Left lung (tissue), 14 donors: ENCODE results near the gene EIF4B. TPM values are rescaled to one million over a fixed set of nuclear protein-coding genes. Genes with fewer than 3 reads are reported as not detected.

ENCODE experiments used
- ATAC-seq: fragments of 200-7000 bp; cut with Tn5 transposase; one replicate; pipeline ENCODE4 v1.9.1; 2020; ENCODE audit warnings: moderate library complexity
- DNase-seq, 4 donors: peaks; one replicate each; pipeline ENCODE4 v3.0.0-alpha.2; 2013 to 2020
- H3K27ac ChIP-seq, 2 donors: fragments of 200-600 bp; sonication (generic) in 1 of 2; one replicate each; pipeline versions ENCODE4 v1.5.0 to v1.8.0; 2020 to 2021
- H3K27me3 ChIP-seq, 2 donors: fragments of 200-600 bp; sonication (generic) in 1 of 2; one replicate each; pipeline versions ENCODE4 v1.5.0 to v1.8.0; 2020 to 2021
- H3K36me3 ChIP-seq, 2 donors: fragments of 200-600 bp; sonication (generic) in 1 of 2; one replicate each; pipeline versions ENCODE4 v1.5.0 to v1.8.0; 2020 to 2021
- H3K4me1 ChIP-seq, 2 donors: fragments of 200-600 bp; one replicate each; pipeline ENCODE4 v1.8.0; 2021
- H3K4me3 ChIP-seq, 2 donors: fragments of 200-600 bp; sonication (generic) in 1 of 2; one replicate each; pipeline versions ENCODE4 v1.5.0 to v1.8.0; 2020 to 2021; ENCODE audit warnings: mild to moderate bottlenecking in 1 of 2
- H3K9me3 ChIP-seq, 2 donors: fragments of 200-600 bp; sonication (generic) in 1 of 2; one replicate each; pipeline versions ENCODE4 v1.5.0 to v1.8.0; 2020 to 2021
- intact Hi-C, 2 donors: fragments of 100-400 bp; cut with DNase I; formaldehyde crosslinking; loops; one replicate each; pipeline versions ENCODE4 v1.11.2 to v1.14.2; 2022
- long read RNA-seq, 12 donors: library from polyadenylated mRNA in 2 of 12; unstranded in 2 of 12; transcript quantifications; one replicate each; pipeline ENCODE4 v2.0.0 and lab custom pipeline, GENCODE V29; 2019 to 2026
- polyA plus RNA-seq, 6 donors: library from polyadenylated mRNA; unstranded; fragments of 120-200 nt; gene quantifications; one replicate each; pipeline ENCODE4 v1.2.1, GENCODE V29; 2013; ENCODE audit not compliant: insufficient read length in 6 of 6
- total RNA-seq, 2 donors: library from RNA; stranded (reverse); fragmentation: NEBNext Ultra II Directional; extraction: Animal tissue kit (Norgen Biotek cat#: 25700); gene quantifications; one replicate each; pipeline ENCODE4 v1.2.1, GENCODE V29; 2021
- TF ChIP-seq, protein P1 (sequence below), 2 donors: fragments of 200-600 bp; sonication (generic) in 1 of 2; IDR thresholded peaks; one replicate each; pipeline versions ENCODE4 v1.5.0 to v1.8.0; 2021; ENCODE audit warnings: antibody characterized with exemption in 2 of 2
- donor health status: DM: no; HTN: yes; CAD: no.
- donor health status: DM: no; HTN: no; CAD: no.

The EIF4B gene, protein sequence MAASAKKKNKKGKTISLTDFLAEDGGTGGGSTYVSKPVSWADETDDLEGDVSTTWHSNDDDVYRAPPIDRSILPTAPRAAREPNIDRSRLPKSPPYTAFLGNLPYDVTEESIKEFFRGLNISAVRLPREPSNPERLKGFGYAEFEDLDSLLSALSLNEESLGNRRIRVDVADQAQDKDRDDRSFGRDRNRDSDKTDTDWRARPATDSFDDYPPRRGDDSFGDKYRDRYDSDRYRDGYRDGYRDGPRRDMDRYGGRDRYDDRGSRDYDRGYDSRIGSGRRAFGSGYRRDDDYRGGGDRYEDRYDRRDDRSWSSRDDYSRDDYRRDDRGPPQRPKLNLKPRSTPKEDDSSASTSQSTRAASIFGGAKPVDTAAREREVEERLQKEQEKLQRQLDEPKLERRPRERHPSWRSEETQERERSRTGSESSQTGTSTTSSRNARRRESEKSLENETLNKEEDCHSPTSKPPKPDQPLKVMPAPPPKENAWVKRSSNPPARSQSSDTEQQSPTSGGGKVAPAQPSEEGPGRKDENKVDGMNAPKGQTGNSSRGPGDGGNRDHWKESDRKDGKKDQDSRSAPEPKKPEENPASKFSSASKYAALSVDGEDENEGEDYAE
- total RNA-seq (100 to 1,000 TPM; 326 to 378 TPM), polyA plus RNA-seq (100 to 1,000 TPM; 447 to 581 (median 554) TPM)
- long read RNA-seq, donor 1, full-length matches to known transcripts = 67 of 438 reads
- long read RNA-seq, donor 1, partial matches to known transcripts = 371 of 438 reads
- long read RNA-seq, donor 1, other reads (novel, unspliced or antisense) = 0 of 438 reads
- long read RNA-seq, donor 2, full-length matches to known transcripts = 102 of 253 reads
- long read RNA-seq, donor 2, partial matches to known transcripts = 151 of 253 reads
- long read RNA-seq, donor 2, other reads (novel, unspliced or antisense) = 0 of 253 reads
- long read RNA-seq, donor 3, full-length matches to known transcripts = 69 of 150 reads
- long read RNA-seq, donor 3, partial matches to known transcripts = 81 of 150 reads
- long read RNA-seq, donor 3, other reads (novel, unspliced or antisense) = 0 of 150 reads
- long read RNA-seq, donor 4, full-length matches to known transcripts = 42 of 83 reads
- long read RNA-seq, donor 4, partial matches to known transcripts = 30 of 83 reads
- long read RNA-seq, donor 4, other reads (novel, unspliced or antisense) = 11 of 83 reads
- long read RNA-seq, donor 5, full-length matches to known transcripts = 65 of 149 reads
- long read RNA-seq, donor 5, partial matches to known transcripts = 84 of 149 reads
- long read RNA-seq, donor 5, other reads (novel, unspliced or antisense) = 0 of 149 reads
- long read RNA-seq, donor 6, full-length matches to known transcripts = 73 of 138 reads
- long read RNA-seq, donor 6, partial matches to known transcripts = 60 of 138 reads
- long read RNA-seq, donor 6, other reads (novel, unspliced or antisense) = 5 of 138 reads
- long read RNA-seq, donor 7, full-length matches to known transcripts = 25 of 32 reads
- long read RNA-seq, donor 7, partial matches to known transcripts = 7 of 32 reads
- long read RNA-seq, donor 7, other reads (novel, unspliced or antisense) = 0 of 32 reads
- long read RNA-seq, donor 8, full-length matches to known transcripts = 42 of 58 reads
- long read RNA-seq, donor 8, partial matches to known transcripts = 16 of 58 reads
- long read RNA-seq, donor 8, other reads (novel, unspliced or antisense) = 0 of 58 reads
- long read RNA-seq, donor 9 = 0 reads
- long read RNA-seq, donor 10, full-length matches to known transcripts = 19 of 32 reads
- long read RNA-seq, donor 10, partial matches to known transcripts = 13 of 32 reads
- long read RNA-seq, donor 10, other reads (novel, unspliced or antisense) = 0 of 32 reads
- long read RNA-seq, donor 11, full-length matches to known transcripts = 33 of 64 reads
- long read RNA-seq, donor 11, partial matches to known transcripts = 31 of 64 reads
- long read RNA-seq, donor 11, other reads (novel, unspliced or antisense) = 0 of 64 reads
- long read RNA-seq, donor 12, full-length matches to known transcripts = 56 of 99 reads
- long read RNA-seq, donor 12, partial matches to known transcripts = 43 of 99 reads
- long read RNA-seq, donor 12, other reads (novel, unspliced or antisense) = 0 of 99 reads

DNA sequence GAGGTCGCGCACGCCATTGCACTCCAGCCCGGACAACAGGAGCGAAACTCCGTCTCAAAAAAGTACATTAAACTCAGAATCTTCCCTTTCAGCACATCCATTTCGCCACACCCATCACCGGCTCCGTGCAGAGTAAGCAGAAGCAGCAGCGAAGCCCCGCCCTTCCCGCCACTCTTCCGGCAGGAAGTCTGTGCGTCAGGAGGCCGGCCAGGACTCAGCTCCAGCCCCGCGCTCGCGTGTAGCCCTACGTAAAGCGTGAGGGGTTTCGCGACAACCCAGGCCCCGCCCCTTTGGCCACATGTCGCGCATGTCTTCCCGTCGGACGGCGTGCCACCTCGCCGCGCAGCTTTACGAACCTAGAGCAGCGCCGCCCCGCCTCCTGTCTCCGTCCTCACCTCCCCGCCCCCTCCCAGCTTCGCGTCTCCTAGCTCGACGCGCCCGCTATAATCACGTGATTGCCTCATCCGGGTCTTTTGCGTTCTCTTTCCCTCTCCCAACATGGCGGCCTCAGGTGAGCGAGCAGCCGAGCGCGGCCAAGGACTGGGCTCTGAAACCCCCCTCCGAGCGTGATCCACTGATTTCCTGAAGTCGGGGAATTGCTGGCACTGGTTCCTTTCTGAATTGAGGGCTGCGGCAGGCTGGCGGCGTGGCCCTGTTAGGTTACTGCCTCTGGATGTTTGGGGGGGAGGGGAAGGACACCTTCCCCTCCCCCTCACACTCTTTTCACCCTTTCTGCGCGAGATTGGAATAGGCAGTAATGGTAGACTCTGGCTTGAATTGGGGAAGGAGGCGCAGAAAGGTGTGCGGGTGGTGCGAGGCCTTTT is at the start of gene EIF4B:
Gene EIF4B, plus strand, starts transcription at position 471 of the 824 bp plus-strand sequence. Its CDS starts 28 bp downstream, at position 499.
- intact Hi-C loops = no loop called here
- peaks cover 0 to 25% of the 10 kb centered on the region in 2 donors for H3K36me3 ChIP-seq
- peak; percentile 100 for DNase-seq
- TF ChIP-seq, protein P1, sequence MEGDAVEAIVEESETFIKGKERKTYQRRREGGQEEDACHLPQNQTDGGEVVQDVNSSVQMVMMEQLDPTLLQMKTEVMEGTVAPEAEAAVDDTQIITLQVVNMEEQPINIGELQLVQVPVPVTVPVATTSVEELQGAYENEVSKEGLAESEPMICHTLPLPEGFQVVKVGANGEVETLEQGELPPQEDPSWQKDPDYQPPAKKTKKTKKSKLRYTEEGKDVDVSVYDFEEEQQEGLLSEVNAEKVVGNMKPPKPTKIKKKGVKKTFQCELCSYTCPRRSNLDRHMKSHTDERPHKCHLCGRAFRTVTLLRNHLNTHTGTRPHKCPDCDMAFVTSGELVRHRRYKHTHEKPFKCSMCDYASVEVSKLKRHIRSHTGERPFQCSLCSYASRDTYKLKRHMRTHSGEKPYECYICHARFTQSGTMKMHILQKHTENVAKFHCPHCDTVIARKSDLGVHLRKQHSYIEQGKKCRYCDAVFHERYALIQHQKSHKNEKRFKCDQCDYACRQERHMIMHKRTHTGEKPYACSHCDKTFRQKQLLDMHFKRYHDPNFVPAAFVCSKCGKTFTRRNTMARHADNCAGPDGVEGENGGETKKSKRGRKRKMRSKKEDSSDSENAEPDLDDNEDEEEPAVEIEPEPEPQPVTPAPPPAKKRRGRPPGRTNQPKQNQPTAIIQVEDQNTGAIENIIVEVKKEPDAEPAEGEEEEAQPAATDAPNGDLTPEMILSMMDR (IDR thresholded peaks at IDR 0.05) = no peak
- H3K9me3 ChIP-seq = no peaks in the 10 kb centered on the region
- ATAC-seq = peak; percentile 95
- H3K4me1 ChIP-seq = peaks cover 16 to 49% of the 10 kb centered on the region in 2 donors
- peak within 1 kb of the TSS; percentile 68 to 79 for H3K4me3 ChIP-seq
- peak within 1 kb of the TSS; percentile 86 to 89 for H3K27ac ChIP-seq
- H3K27me3 ChIP-seq = peaks cover 0 to 2% of the 10 kb centered on the region in 2 donors

DNA sequence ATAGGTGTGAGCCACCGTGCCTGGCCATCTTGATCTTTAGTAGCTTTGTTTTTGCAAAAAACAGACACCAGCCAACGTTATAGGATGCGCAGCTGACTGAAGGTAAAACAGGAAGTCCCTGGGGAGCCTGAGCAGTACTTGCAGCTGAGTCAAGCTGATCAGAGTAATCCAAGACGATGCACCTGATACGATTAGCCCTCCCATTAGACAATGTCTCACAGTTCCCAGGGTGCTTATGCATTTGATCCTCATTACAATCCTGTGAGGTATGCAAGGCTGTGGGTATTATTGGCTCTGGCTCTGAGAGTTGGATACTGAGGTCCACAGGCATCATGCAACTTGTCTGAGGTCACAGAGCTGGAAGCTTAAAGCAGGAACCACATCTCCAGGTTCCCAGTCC is 49.3 kb upstream of the EIF4B start:
- Histone ChIP-seq H3K4me3 (no peak overlapping the region), H3K27ac (no peak overlapping the region), H3K27me3 (peaks cover 0 to 6% of the 10 kb centered on the region in 2 donors), H3K4me1 (no peaks in the 10 kb centered on the region), H3K9me3 (no peaks in the 10 kb centered on the region), H3K36me3 (no peaks in the 10 kb centered on the region)
- ATAC-seq (no peak), DNase-seq (no peak)
- intact Hi-C loops = no loop called here
- TF ChIP-seq, protein P1 (IDR thresholded peaks at IDR 0.05) = no peak

DNA sequence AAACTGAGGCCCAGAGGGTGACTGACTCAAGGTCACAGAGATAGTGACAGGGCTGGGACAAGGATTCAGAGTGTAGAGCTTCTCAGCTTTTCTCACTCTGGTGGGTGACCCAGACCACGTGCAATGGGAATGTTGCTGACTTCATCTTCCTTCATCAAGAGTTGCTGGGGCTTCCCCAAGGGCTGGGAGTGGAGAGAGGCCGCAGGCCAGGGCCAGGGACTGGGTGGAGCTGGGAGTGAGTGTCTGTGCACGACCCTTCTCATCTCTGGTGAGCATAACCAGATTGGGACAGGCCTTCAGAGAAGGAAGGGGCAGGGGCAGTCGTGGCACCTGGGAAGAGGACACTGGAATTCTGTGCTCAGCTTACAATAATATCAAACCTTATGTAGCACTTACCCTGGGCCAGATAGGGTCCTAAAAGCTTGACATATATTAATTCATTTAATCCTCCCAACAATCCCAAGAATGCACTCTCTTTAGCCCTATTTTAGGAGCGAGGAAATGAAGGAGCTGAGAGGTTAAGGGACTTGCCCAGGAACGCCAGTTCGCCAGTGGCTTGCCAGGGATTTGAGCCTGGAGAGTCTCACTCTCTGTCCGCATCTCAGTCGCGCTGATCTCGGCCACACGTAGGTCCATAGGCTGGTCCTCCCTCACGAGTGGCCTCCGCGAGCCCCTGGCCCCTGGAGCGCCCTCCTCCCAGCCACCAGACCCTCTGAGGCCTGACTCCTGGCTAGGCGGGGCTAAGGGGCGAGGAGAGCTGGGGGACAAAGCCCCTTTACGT is 41.5 kb upstream of the EIF4B start:
- TF ChIP-seq, protein P1 (IDR thresholded peaks at IDR 0.05) = no peak
- Histone ChIP-seq H3K36me3 (no peaks in the 10 kb centered on the region), H3K4me1 (no peaks in the 10 kb centered on the region), H3K27ac (no peak overlapping the region), H3K4me3 (no peak overlapping the region), H3K9me3 (no peaks in the 10 kb centered on the region), H3K27me3 (peaks cover 0 to 36% of the 10 kb centered on the region in 2 donors)
- ATAC-seq (no peak), DNase-seq (no peak)
- intact Hi-C loops = no loop called here
